Measurements from ENCODE around the gene TAS2R10.

Gene TAS2R10

GRCh38 chr12:10783252-10783651 is 42.9 kb downstream of the TAS2R10 start:
- H3K4me3 ChIP-seq (ENCODE audit: low read depth, low read length) = no peak overlapping the region
- TF ChIP-seq CTCF (IDR thresholded peaks at IDR 0.05; ENCODE audit: low read depth, low read length) = no peak

- TF ChIP-seq CTCF (IDR thresholded peaks at IDR 0.05; ENCODE audit: low read depth, low read length) = no peak
- H3K4me3 ChIP-seq (ENCODE audit: low read depth, low read length) = no peak overlapping the region
Observed at GRCh38 chr12:10779103-10779502, 47.1 kb downstream of the TAS2R10 start.
